ENCODE results near the gene NBAS.

NBAS gene

GRCh38 chr2:15145046-15145817, 415.9 kb downstream of the NBAS start:
- Histone ChIP-seq H3K4me3 (ENCODE audit: low read depth, low read length) (no peak overlapping the region), H3K9me3 (ENCODE audit: control insufficient read depth, insufficient read depth, low read depth, low read length) (no peaks in the 10 kb centered on the region), H3K27ac (ENCODE audit: extremely low read depth, low read depth, low read length) (no peak overlapping the region), H3K36me3 (ENCODE audit: control insufficient read depth in 2 of 2, insufficient read depth in 1 of 2, low read length in 2 of 2) (no peaks in the 10 kb centered on the region), H3K4me1 (ENCODE audit: control insufficient read depth, insufficient read depth, low read length) (no peaks in the 10 kb centered on the region)
- ChIA-PET POLR2A (no interaction called here), CTCF (interaction anchor here (1.3 kb wide), 1 partner anchor 10 kb away, joined by 3 read pairs; no protein-coding TSS in a partner anchor)
- TF ChIP-seq ZNF324 (tag by site-specific recombination; IDR thresholded peaks at IDR 0.05) (no peak), ZNF600 (tag by site-specific recombination; IDR thresholded peaks at IDR 0.05) (no peak), ZNF184 (tag by site-specific recombination; IDR thresholded peaks at IDR 0.05) (no peak), ZFP37 (tag by site-specific recombination; IDR thresholded peaks at IDR 0.05) (no peak), ZNF791 (tag by site-specific recombination; IDR thresholded peaks at IDR 0.05) (no peak)

GRCh38 chr2:15142069-15142689, 419.0 kb downstream of the NBAS start:
- POLR2A ChIA-PET: no interaction called here
- no peaks in the 10 kb centered on the region for H3K9me3 ChIP-seq (ENCODE audit: control insufficient read depth, insufficient read depth, low read depth, low read length)
- TF ChIP-seq ZNF600 (tag by site-specific recombination; IDR thresholded peaks at IDR 0.05) (no peak), GLIS1 (tag by site-specific recombination; IDR thresholded peaks at IDR 0.05) (no peak), ZNF394 (tag by site-specific recombination; IDR thresholded peaks at IDR 0.05; ENCODE audit: borderline replicate concordance) (no peak), ZNF292 (tag by site-specific recombination; IDR thresholded peaks at IDR 0.05; ENCODE audit: borderline replicate concordance, low read depth) (no peak), ZNF404 (tag by site-specific recombination; IDR thresholded peaks at IDR 0.05) (no peak), ZNF114 (tag by site-specific recombination; IDR thresholded peaks at IDR 0.05) (no peak), ZSCAN30 (tag by site-specific recombination; IDR thresholded peaks at IDR 0.05) (no peak), ZNF830 (tag by site-specific recombination; IDR thresholded peaks at IDR 0.05; ENCODE audit: low read depth) (no peak), ZFHX2 (tag by site-specific recombination; conservative IDR thresholded peaks at IDR 0.05) (no peak), ZNF175 (tag by site-specific recombination; IDR thresholded peaks at IDR 0.05) (no peak)
- no peaks in the 10 kb centered on the region for H3K36me3 ChIP-seq (ENCODE audit: control insufficient read depth in 2 of 2, insufficient read depth in 1 of 2, low read length in 2 of 2)
- H3K27ac ChIP-seq (ENCODE audit: extremely low read depth, low read depth, low read length): no peak overlapping the region
- no peak overlapping the region for H3K4me3 ChIP-seq (ENCODE audit: low read depth, low read length)
- no peaks in the 10 kb centered on the region for H3K4me1 ChIP-seq (ENCODE audit: control insufficient read depth, insufficient read depth, low read length)
- CTCF ChIA-PET: interaction anchor here (1.0 kb wide), 1 partner anchor 404 kb away, joined by 3 read pairs; no protein-coding TSS in a partner anchor

GRCh38 chr2:15141211-15141610, 419.9 kb downstream of the NBAS start:
- POLR2A ChIA-PET: no interaction called here
- TF ChIP-seq ZNF184 (tag by site-specific recombination; IDR thresholded peaks at IDR 0.05) (no peak), ZNF362 (tag by site-specific recombination; IDR thresholded peaks at IDR 0.05) (no peak)
- CTCF ChIA-PET: interaction anchor here (0.7 to 1.0 kb wide), 2 partner anchors 83 to 405 kb away, joined by 3 to 5 read pairs; no protein-coding TSS in a partner anchor
- Histone ChIP-seq H3K4me1 (ENCODE audit: control insufficient read depth, insufficient read depth, low read length) (no peaks in the 10 kb centered on the region), H3K9me3 (ENCODE audit: control insufficient read depth, insufficient read depth, low read depth, low read length) (no peaks in the 10 kb centered on the region), H3K27ac (ENCODE audit: extremely low read depth, low read depth, low read length) (no peak overlapping the region), H3K36me3 (ENCODE audit: control insufficient read depth in 2 of 2, insufficient read depth in 1 of 2, low read length in 2 of 2) (no peaks in the 10 kb centered on the region), H3K4me3 (ENCODE audit: low read depth, low read length) (no peak overlapping the region)

GRCh38 chr2:15136639-15137038, 424.5 kb downstream of the NBAS start:
- ChIA-PET CTCF (no interaction called here), POLR2A (no interaction called here)
- no peaks in the 10 kb centered on the region for H3K4me1 ChIP-seq (ENCODE audit: control insufficient read depth, insufficient read depth, low read length)
- no peaks in the 10 kb centered on the region for H3K9me3 ChIP-seq (ENCODE audit: control insufficient read depth, insufficient read depth, low read depth, low read length)
- H3K36me3 ChIP-seq (ENCODE audit: control insufficient read depth in 2 of 2, insufficient read depth in 1 of 2, low read length in 2 of 2): no peaks in the 10 kb centered on the region
- no peak overlapping the region for H3K27ac ChIP-seq (ENCODE audit: extremely low read depth, low read depth, low read length)
- no peak overlapping the region for H3K4me3 ChIP-seq (ENCODE audit: low read depth, low read length)
- TF ChIP-seq ZNF48 (tag by site-specific recombination; IDR thresholded peaks at IDR 0.05): no peak
- no peak for TF ChIP-seq ZNF132 (tag by site-specific recombination; IDR thresholded peaks at IDR 0.05; ENCODE audit: borderline replicate concordance)
- no peak for TF ChIP-seq ZNF629 (tag by site-specific recombination; IDR thresholded peaks at IDR 0.05)
- no peak for TF ChIP-seq CTCF (tag by site-specific recombination; IDR thresholded peaks at IDR 0.05)
- no peak for TF ChIP-seq SALL2 (tag by site-specific recombination; IDR thresholded peaks at IDR 0.05; ENCODE audit: borderline replicate concordance)
- no peak for TF ChIP-seq MYNN (tag by site-specific recombination; IDR thresholded peaks at IDR 0.05; ENCODE audit: borderline replicate concordance)
- no peak for TF ChIP-seq ZNF670 (tag by site-specific recombination; IDR thresholded peaks at IDR 0.05; ENCODE audit: low read depth)
- TF ChIP-seq ZNF76 (tag by site-specific recombination; IDR thresholded peaks at IDR 0.05; ENCODE audit: borderline replicate concordance, low read depth): no peak
